Sigmoid colon (tissue), 4 donors: ENCODE measurements around the gene ADRB1.

Source experiments
- CTCF ChIP-seq, 4 experiments: fragments of 450-650 bp in 3 of 4; fragments of 200-600 bp in 1 of 4; IDR thresholded peaks; one replicate each; pipeline ENCODE4 v1.5.1; 2016 to 2019; ENCODE audit warnings: antibody characterized with exemption in 4 of 4, mild to moderate bottlenecking in 3 of 4, moderate library complexity in 2 of 4
- EP300 ChIP-seq, 4 donors: sonication (generic); formaldehyde crosslinking; IDR thresholded peaks; one replicate each; pipeline ENCODE4 v1.6.1; 2017; ENCODE audit warnings: antibody characterized with exemption in 4 of 4
- POLR2A ChIP-seq, 2 donors: fragments of 450-650 bp; IDR thresholded peaks; one replicate each; pipeline ENCODE4 v1.6.1; 2016; ENCODE audit warnings: antibody characterized with exemption in 2 of 2, mild to moderate bottlenecking in 2 of 2, moderate library complexity in 2 of 2
- POLR2AphosphoS5 ChIP-seq, 4 donors: sonication (generic); formaldehyde crosslinking; IDR thresholded peaks; one replicate each; pipeline ENCODE4 v1.6.1; 2017; ENCODE audit warnings: antibody characterized with exemption in 4 of 4

GRCh38 chr10:114046087-114046458 lies 2.4 kb downstream of the ADRB1 start:
- TF ChIP-seq CTCF (IDR thresholded peaks at IDR 0.05) (no peak), POLR2A (IDR thresholded peaks at IDR 0.05) (no peak), POLR2AphosphoS5 (IDR thresholded peaks at IDR 0.05) (no peak), EP300 (IDR thresholded peaks at IDR 0.05) (no peak)
